Astrocyte (in vitro differentiated cells and primary cell): Measurements from ENCODE around the gene MEMO1. TPM values are rescaled to one million over a fixed set of nuclear protein-coding genes. Genes with fewer than 3 reads are reported as not detected.
A peak's percentile ranks its signal among the peaks of the same experiment; 100 is the strongest.
"Not testable (repeated sequence)": the region's sequence is repeated elsewhere in the genome, so short reads cannot be mapped to it uniquely, and the experiment has no call there.

Experiments
- DNase-seq: peaks from one replicate; pipeline ENCODE4 v3.0.0-alpha.2; 2010; ENCODE audit warnings: low read depth
- FAIRE-seq: peaks from 2 replicates; lab custom pipeline; 2011; peaks lifted over from hg19 to GRCh38; lab: Jason Lieb, UNC
- H2AFZ ChIP-seq: 2 replicates; pipeline ENCODE4 v1.6.0; 2012; ENCODE audit warnings: low read depth, low read length, inconsistent platforms
- H3K27ac ChIP-seq: 2 replicates; pipeline ENCODE4 v1.5.1; 2011; ENCODE audit warnings: low read depth, low read length, inconsistent platforms
- H3K27me3 ChIP-seq: 2 replicates; pipeline ENCODE4 v1.6.0; 2011; ENCODE audit warnings: low read length, inconsistent platforms; ENCODE audit not compliant: insufficient read depth
- H3K36me3 ChIP-seq: 2 replicates; pipeline ENCODE4 v1.5.1; 2011; ENCODE audit warnings: low read length, inconsistent platforms; ENCODE audit not compliant: insufficient read depth
- H3K4me1 ChIP-seq: 2 replicates; pipeline ENCODE4 v1.5.1; 2011; ENCODE audit warnings: low read length, inconsistent platforms; ENCODE audit not compliant: insufficient read depth
- H3K4me2 ChIP-seq: 2 replicates; pipeline ENCODE4 v1.6.0; 2012; ENCODE audit warnings: low read length, inconsistent platforms
- H3K4me3 ChIP-seq: 2 replicates; pipeline ENCODE4 v1.5.1; 2011; ENCODE audit warnings: low read depth, mild to moderate bottlenecking, low read length, inconsistent platforms; ENCODE audit not compliant: insufficient read depth
- H3K79me2 ChIP-seq: 2 replicates; pipeline ENCODE4 v1.6.0; 2012; ENCODE audit warnings: mild to moderate bottlenecking, low read length, inconsistent platforms; ENCODE audit not compliant: insufficient read depth
- H3K9ac ChIP-seq: 2 replicates; pipeline ENCODE4 v1.6.0; 2012; ENCODE audit warnings: mild to moderate bottlenecking, low read length, inconsistent platforms
- H3K9me3 ChIP-seq: 2 replicates; pipeline ENCODE4 v1.5.1; 2012; ENCODE audit warnings: low read depth, mild to moderate bottlenecking, low read length, inconsistent platforms; ENCODE audit not compliant: insufficient read depth
- H4K20me1 ChIP-seq: 2 replicates; pipeline ENCODE4 v1.6.0; 2012; ENCODE audit warnings: low read length, inconsistent platforms; ENCODE audit not compliant: insufficient read depth
- H3K27ac Mint-ChIP-seq: one replicate; pipeline ENCODE4 v1.8.0; 2021; ENCODE audit warnings: mild to moderate bottlenecking, mixed read lengths; ENCODE audit not compliant: unreplicated experiment
- H3K27me3 Mint-ChIP-seq: one replicate; pipeline ENCODE4 v1.8.0; 2021; ENCODE audit warnings: low read depth, mixed read lengths; ENCODE audit not compliant: unreplicated experiment
- H3K36me3 Mint-ChIP-seq: one replicate; pipeline ENCODE4 v1.8.0; 2021; ENCODE audit warnings: low read depth, mixed read lengths; ENCODE audit not compliant: unreplicated experiment
- H3K4me1 Mint-ChIP-seq: one replicate; pipeline ENCODE4 v1.8.0; 2021; ENCODE audit warnings: low read depth, mixed read lengths; ENCODE audit not compliant: unreplicated experiment
- H3K4me3 Mint-ChIP-seq: one replicate; pipeline ENCODE4 v1.8.0; 2021; ENCODE audit warnings: mild to moderate bottlenecking, moderate library complexity, mixed read lengths; ENCODE audit not compliant: unreplicated experiment
- H3K9me3 Mint-ChIP-seq: one replicate; pipeline ENCODE4 v1.8.0; 2021; ENCODE audit warnings: mild to moderate bottlenecking, mixed read lengths; ENCODE audit not compliant: unreplicated experiment
- CTCF ChIP-seq: IDR thresholded peaks from 2 replicates; pipeline ENCODE4 v1.5.1; 2011; ENCODE audit warnings: low read depth, mild to moderate bottlenecking, inconsistent platforms, low read length, moderate library complexity; ENCODE audit not compliant: insufficient read depth
- EZH2 ChIP-seq: IDR thresholded peaks from 2 replicates; pipeline ENCODE4 v1.6.1; 2012; ENCODE audit warnings: mild to moderate bottlenecking, low read length, inconsistent platforms; ENCODE audit not compliant: insufficient read depth
- total RNA-seq: library from RNA; stranded (reverse); gene quantifications from 2 replicates; pipeline ENCODE4 v1.2.1, GENCODE V29; 2021

Gene MEMO1
- total RNA-seq, 1 donor from 2014 or later, result 65.2 TPM

GRCh38 chr2:32012872-32013271, 2.1 kb upstream of the MEMO1 start:
- H3K9me3 Mint-ChIP-seq, result no peaks in the 10 kb centered on the region
- TF ChIP-seq CTCF (no peak), EZH2 (no peak)
- H3K9me3 ChIP-seq, result no peaks in the 10 kb centered on the region
- H3K36me3 Mint-ChIP-seq, result peaks cover 3% of the 10 kb centered on the region
- H3K4me3 Mint-ChIP-seq, result no peak overlapping the region
- H3K27ac Mint-ChIP-seq, result no peak overlapping the region
- peaks cover 8% of the 10 kb centered on the region for H3K4me1 Mint-ChIP-seq
- H3K36me3 ChIP-seq, result no peaks in the 10 kb centered on the region
- no peak for FAIRE-seq
- H3K9ac ChIP-seq, result no peak overlapping the region
- H4K20me1 ChIP-seq, result peaks cover 17% of the 10 kb centered on the region
- H3K4me3 ChIP-seq, result no peak overlapping the region
- no peaks in the 10 kb centered on the region for H3K27me3 Mint-ChIP-seq
- H3K27me3 ChIP-seq, result no peaks in the 10 kb centered on the region
- no peak overlapping the region for H3K4me2 ChIP-seq
- H3K27ac ChIP-seq, result no peak overlapping the region
- peaks cover 19% of the 10 kb centered on the region for H3K79me2 ChIP-seq
- no peak overlapping the region for H2AFZ ChIP-seq
- peaks cover 10% of the 10 kb centered on the region for H3K4me1 ChIP-seq
- no peak for DNase-seq

GRCh38 chr2:32011485-32011960, 715 bp upstream of the MEMO1 start:
- DNase-seq (no peak), FAIRE-seq (no peak)
- H2AFZ ChIP-seq, result peak overlapping the region; percentile 76

GRCh38 chr2:32010280-32010669, 533 bp downstream of the MEMO1 start:
- Histone ChIP-seq H3K79me2 (peaks cover 45% of the 10 kb centered on the region), H4K20me1 (peaks cover 42% of the 10 kb centered on the region), H3K4me1 (peaks cover 10% of the 10 kb centered on the region), H3K9ac (peak overlapping the region; percentile 48)
- H3K27ac ChIP-seq, H3K4me3 ChIP-seq, FAIRE-seq, H2AFZ ChIP-seq, H3K4me2 ChIP-seq, H3K27ac Mint-ChIP-seq, H3K36me3 ChIP-seq, H3K27me3 ChIP-seq, H3K36me3 Mint-ChIP-seq, H3K9me3 Mint-ChIP-seq, H3K9me3 ChIP-seq, H3K27me3 Mint-ChIP-seq: not testable (repeated sequence)
- peak overlapping the region; percentile 50 for H3K4me3 Mint-ChIP-seq
- DNase-seq, result peak; percentile 38
- peaks cover 20% of the 10 kb centered on the region for H3K4me1 Mint-ChIP-seq

More at GRCh38 chr2:32011485-32011960, 715 bp upstream of the MEMO1 start:
- H3K27ac ChIP-seq, result peak overlapping the region; percentile 85
- peak overlapping the region; percentile 74 for H3K9ac ChIP-seq
- no peaks in the 10 kb centered on the region for H3K27me3 Mint-ChIP-seq
- H3K27ac Mint-ChIP-seq, result peak overlapping the region; percentile 94
- peaks cover 33% of the 10 kb centered on the region for H3K79me2 ChIP-seq
- H3K36me3 ChIP-seq, result no peaks in the 10 kb centered on the region
- peaks cover 16% of the 10 kb centered on the region for H3K4me1 Mint-ChIP-seq
- peaks cover 2% of the 10 kb centered on the region for H3K36me3 Mint-ChIP-seq
- no peaks in the 10 kb centered on the region for H3K27me3 ChIP-seq
- peak overlapping the region; percentile 91 for H3K4me3 Mint-ChIP-seq
- TF ChIP-seq EZH2 (no peak), CTCF (no peak)
- peaks cover 10% of the 10 kb centered on the region for H3K4me1 ChIP-seq
- H4K20me1 ChIP-seq, result peaks cover 30% of the 10 kb centered on the region
- H3K4me2 ChIP-seq, result peak overlapping the region; percentile 86
- no peaks in the 10 kb centered on the region for H3K9me3 ChIP-seq
- no peaks in the 10 kb centered on the region for H3K9me3 Mint-ChIP-seq
- H3K4me3 ChIP-seq, result peak overlapping the region; percentile 72
